IMR-90 (cell line): ENCODE measurements around the gene KLK13. TPM values are rescaled to one million over a fixed set of nuclear protein-coding genes. Genes with fewer than 3 reads are reported as not detected.

ENCODE experiments used
- ATAC-seq: fragments of 200-7000 bp; cut with Tn5 transposase; 2 replicates; pipeline ENCODE4 v1.9.1; 2020; ENCODE audit warnings: low read depth, mild to moderate bottlenecking, moderate library complexity
- BruUV-seq: library from RNA; stranded (reverse); fragments of 400-500 nt; replicated peaks from 2 replicates; lab custom pipeline; 2021; lab: Mats Ljungman, UMichigan
- CTCF ChIA-PET: fragments of 300-600 bp; formaldehyde crosslinking; extraction: SDS; loops from one replicate; lab custom pipeline; 2021; ENCODE audit warnings: antibody characterized with exemption; lab: Yijun Ruan, JAX
- POLR2A ChIA-PET: fragments of 300-600 bp; sonication (Branson Sonifier 250); formaldehyde crosslinking; loops from one replicate; lab custom pipeline; 2022; ENCODE audit warnings: antibody characterized with exemption; ENCODE audit not compliant: unreplicated experiment; lab: Charles Lee
- DNase-seq: peaks from one replicate; pipeline ENCODE4 v3.0.0; 2013
- H2AFZ ChIP-seq: replicated peaks from 2 replicates; pipeline ENCODE3; 2013; ENCODE audit warnings: low read length, mild to moderate bottlenecking; ENCODE audit not compliant: poor library complexity
- H2AK5ac ChIP-seq: 2 replicates; pipeline ENCODE4 v1.6.1; 2013; ENCODE audit warnings: low read depth, low read length, inconsistent platforms
- H2AK9ac ChIP-seq: replicated peaks from 2 replicates; pipeline ENCODE3; 2013; ENCODE audit warnings: mild to moderate bottlenecking, low read depth, low read length, moderate library complexity; ENCODE audit not compliant: poor library complexity
- H2BK120ac ChIP-seq: 2 replicates; pipeline ENCODE4 v1.6.1; 2013; ENCODE audit warnings: low read depth, low read length, inconsistent platforms
- H2BK15ac ChIP-seq: 3 replicates; pipeline ENCODE4 v1.6.1; 2013; ENCODE audit warnings: low read depth, low read length, inconsistent platforms
- H2BK20ac ChIP-seq: 2 replicates; pipeline ENCODE4 v1.6.1; 2013; ENCODE audit warnings: low read depth, mild to moderate bottlenecking, inconsistent platforms, low read length, moderate library complexity
- H2BK5ac ChIP-seq: 2 replicates; pipeline ENCODE4 v1.6.1; 2013; ENCODE audit warnings: mild to moderate bottlenecking, low read depth, low read length, inconsistent platforms; ENCODE audit not compliant: poor library complexity, severe bottlenecking
- H3K14ac ChIP-seq: replicated peaks from 2 replicates; pipeline ENCODE4 v1.6.1; 2013; ENCODE audit warnings: low read depth, low read length, inconsistent platforms
- H3K18ac ChIP-seq: 2 replicates; pipeline ENCODE4 v1.6.1; 2013; ENCODE audit warnings: low read depth, low read length, control low read depth
- H3K23ac ChIP-seq: 2 replicates; pipeline ENCODE4 v1.6.1; 2013; ENCODE audit warnings: low read depth, low read length, inconsistent platforms
- H3K27ac ChIP-seq: 2 replicates; pipeline ENCODE4 v1.5.1; 2013; ENCODE audit warnings: mild to moderate bottlenecking, control low read depth, low read length; ENCODE audit not compliant: insufficient read depth
- H3K27me3 ChIP-seq: 2 replicates; pipeline ENCODE4 v1.6.1; 2013; ENCODE audit warnings: low read length; ENCODE audit not compliant: control insufficient read depth, insufficient read depth
- H3K36me3 ChIP-seq: 2 replicates; pipeline ENCODE4 v1.6.1; 2013; ENCODE audit warnings: low read length, mixed read lengths; ENCODE audit not compliant: control insufficient read depth, insufficient read depth
- H3K4ac ChIP-seq: 2 replicates; pipeline ENCODE4 v1.6.1; 2013; ENCODE audit warnings: low read depth, low read length, inconsistent platforms
- H3K4me1 ChIP-seq: 2 replicates; pipeline ENCODE4 v1.6.1; 2013; ENCODE audit warnings: low read length, mixed read lengths; ENCODE audit not compliant: control insufficient read depth, insufficient read depth
- H3K4me2 ChIP-seq: 2 replicates; pipeline ENCODE4 v1.6.1; 2013; ENCODE audit warnings: low read depth, mild to moderate bottlenecking, control low read depth, low read length, moderate library complexity
- H3K4me3 ChIP-seq: 2 replicates; pipeline ENCODE4 v1.5.1; 2013; ENCODE audit warnings: low read depth, mild to moderate bottlenecking, control low read depth, low read length, moderate library complexity; ENCODE audit not compliant: insufficient read depth
- H3K56ac ChIP-seq: 2 replicates; pipeline ENCODE4 v1.6.1; 2013; ENCODE audit warnings: low read length, inconsistent platforms; ENCODE audit not compliant: insufficient read depth; ENCODE audit errors: extremely low read depth
- H3K79me1 ChIP-seq, 2 experiments: 2 replicates each; pipeline ENCODE4 v1.6.1; 2013; ENCODE audit warnings: low read length in 2 of 2, inconsistent platforms in 1 of 2, low read depth in 1 of 2
- H3K9ac ChIP-seq: 2 replicates; pipeline ENCODE4 v1.6.1; 2013; ENCODE audit warnings: low read depth, low read length, control low read depth
- H3K9me1 ChIP-seq: 2 replicates; pipeline ENCODE4 v1.6.1; 2013; ENCODE audit warnings: low read length, inconsistent platforms; ENCODE audit not compliant: insufficient read depth
- H3K9me3 ChIP-seq: 2 replicates; pipeline ENCODE4 v1.6.1; 2013; ENCODE audit warnings: low read length; ENCODE audit not compliant: control insufficient read depth, insufficient read depth
- H4K20me1 ChIP-seq: 2 replicates; pipeline ENCODE4 v1.6.1; 2013; ENCODE audit warnings: low read length, inconsistent platforms; ENCODE audit not compliant: insufficient read depth
- H4K5ac ChIP-seq: 2 replicates; pipeline ENCODE4 v1.6.1; 2013; ENCODE audit warnings: mild to moderate bottlenecking, low read depth, low read length, control low read depth
- H4K8ac ChIP-seq, 2 experiments: 2 replicates each; pipeline ENCODE4 v1.6.1; 2013; ENCODE audit warnings: low read depth in 2 of 2, low read length in 2 of 2, control low read depth in 1 of 2, inconsistent platforms in 1 of 2
- H4K91ac ChIP-seq: 2 replicates; pipeline ENCODE4 v1.6.1; 2013; ENCODE audit warnings: low read depth, low read length, inconsistent platforms; ENCODE audit not compliant: insufficient read depth
- CHD1 ChIP-seq: IDR thresholded peaks from 2 replicates; pipeline ENCODE4 v1.6.1; 2012; ENCODE audit warnings: low read depth, low read length, improper control_type of control experiment
- CTCF ChIP-seq: conservative IDR thresholded peaks from 2 replicates; pipeline ENCODE4 v1.5.1; 2012; ENCODE audit warnings: mild to moderate bottlenecking, low read depth, low read length, improper control_type of control experiment
- MXI1 ChIP-seq: IDR thresholded peaks from 2 replicates; pipeline ENCODE4 v1.6.1; 2012; ENCODE audit warnings: low read depth, mild to moderate bottlenecking, low read length, moderate library complexity, borderline replicate concordance
- WGBS, 2 experiments: methylation state at CpG; one replicate each; pipeline versions ENCODE4 v1.1.5 to v1.1.7; 2013; ENCODE audit warnings: missing lambda C conversion rate in 2 of 2; ENCODE audit not compliant: insufficient read length in 1 of 2; ENCODE audit errors: extremely low coverage in 2 of 2; 5-methylcytosine and 5-hydroxymethylcytosine counted together
- dilution Hi-C: fragments of 300-500 bp; cut with HindIII; formaldehyde crosslinking; loops from one replicate; pipeline ENCODE4 v1.14.3; 2018; ENCODE audit warnings: low sequenced_read_pairs; ENCODE audit not compliant: unreplicated experiment
- in situ Hi-C: fragments of 300-500 bp; cut with MboI; formaldehyde crosslinking; loops from 3 replicates; pipeline ENCODE4 v1.14.3; 2019; ENCODE audit warnings: low sequenced_read_pairs, inconsistent platforms, mixed read lengths
- intact Hi-C: fragments of 100-400 bp; cut with micrococcal nuclease; formaldehyde crosslinking; loops from 2 replicates; pipeline ENCODE4 v1.10.0; 2022
- polyA plus RNA-seq, 3 experiments: library from polyadenylated mRNA; depleted of rRNA; stranded (reverse); fragments of >200 nt; gene quantifications; 2 replicates each; pipeline ENCODE4 v1.2.3, GENCODE V29; 2012; ENCODE audit warnings: low replicate concordance in 1 of 3
- total RNA-seq: library from RNA; depleted of rRNA; stranded (reverse); fragments of >200 nt; gene quantifications from 2 replicates; pipeline ENCODE4 v1.2.3, GENCODE V29; 2012

The KLK13 gene
- total and polyA plus RNA-seq, 2 of the 4 experiments (the other 2 are of a cell fraction): not detected

GRCh38 chr19:51111606-51112005 lies 46.7 kb upstream of the KLK13 start:
- no peak overlapping the region for H3K4me2 ChIP-seq
- H3K14ac ChIP-seq: no peak overlapping the region
- ChIA-PET CTCF (no interaction called here), POLR2A (no interaction called here)
- H2AFZ ChIP-seq: no peak overlapping the region
- H2AK9ac ChIP-seq: no peak overlapping the region
- DNase-seq: no peak
- peaks cover 12 to 15% of the 10 kb centered on the region in 2 experiments; a peak in 3 of 4 replicates for H3K79me1 ChIP-seq
- dilution Hi-C loops (no loop called here), in situ Hi-C loops (no loop called here), intact Hi-C loops (no loop called here)
- no peaks in the 10 kb centered on the region for H3K36me3 ChIP-seq
- H3K9ac ChIP-seq: no peak overlapping the region
- H2BK5ac ChIP-seq: no peak overlapping the region
- peaks cover 9% of the 10 kb centered on the region; the same call in 1 of the 2 replicates for H3K9me1 ChIP-seq
- no peak overlapping the region for H4K8ac ChIP-seq
- H2AK5ac ChIP-seq: no peak overlapping the region
- H3K4me3 ChIP-seq: no peak overlapping the region
- ATAC-seq: no peak
- H3K23ac ChIP-seq: no peak overlapping the region
- no peak overlapping the region for H3K18ac ChIP-seq
- no TSS peak for BruUV-seq
- H3K56ac ChIP-seq: no peak overlapping the region
- H2BK15ac ChIP-seq: no peak overlapping the region
- H4K91ac ChIP-seq: no peak overlapping the region
- no peak overlapping the region for H3K4ac ChIP-seq
- TF ChIP-seq CTCF: no peak
- no peak for TF ChIP-seq MXI1
- no peak for TF ChIP-seq CHD1
- no peaks in the 10 kb centered on the region for H3K9me3 ChIP-seq
- 49% methylated on average over 5 of the region's 6 CpGs; no CpG with 5 or more reads in 1 of the 2 experiments for WGBS, 2 experiments
- peaks cover 6% of the 10 kb centered on the region for H3K27me3 ChIP-seq
- no peaks in the 10 kb centered on the region for H3K4me1 ChIP-seq
- H3K27ac ChIP-seq: no peak overlapping the region
- H2BK20ac ChIP-seq: no peak overlapping the region
- no peak overlapping the region for H2BK120ac ChIP-seq
- H4K5ac ChIP-seq: no peak overlapping the region
- no peaks in the 10 kb centered on the region for H4K20me1 ChIP-seq
